ENCODE measurements around the gene ARHGEF17.

The ARHGEF17 gene

GRCh38 chr11:73389916-73390315 is 81.8 kb downstream of the ARHGEF17 start:
- H3K4me1 ChIP-seq (ENCODE audit: control insufficient read depth, insufficient read depth, low read length), result peaks cover 15% of the 10 kb centered on the region
- peaks cover 3% of the 10 kb centered on the region for H3K36me3 ChIP-seq (ENCODE audit: control insufficient read depth, insufficient read depth, low read length)
- no peak overlapping the region for H3K4me3 ChIP-seq (ENCODE audit: insufficient read depth, low read depth, low read length)
- WGBS, 2 experiments, result 87 to 92% methylated on average over 7 of the region's 7 CpGs
- H3K27ac ChIP-seq (ENCODE audit: insufficient read depth, low read depth, low read length, poor library complexity, severe bottlenecking), result no peak overlapping the region
- H3K27me3 ChIP-seq (ENCODE audit: control insufficient read depth, insufficient read depth, low read length, poor library complexity, severe bottlenecking), result no peaks in the 10 kb centered on the region
- no peaks in the 10 kb centered on the region for H3K9me3 ChIP-seq (ENCODE audit: control insufficient read depth, low read length)

- H3K4me1 ChIP-seq (ENCODE audit: control insufficient read depth, insufficient read depth, low read length), result peaks cover 10% of the 10 kb centered on the region
- H3K27ac ChIP-seq (ENCODE audit: insufficient read depth, low read depth, low read length, poor library complexity, severe bottlenecking), result no peak overlapping the region
- no peak overlapping the region for H3K4me3 ChIP-seq (ENCODE audit: insufficient read depth, low read depth, low read length)
- no peaks in the 10 kb centered on the region for H3K9me3 ChIP-seq (ENCODE audit: control insufficient read depth, low read length)
- 93 to 96% methylated on average over 12 of the region's 12 CpGs for WGBS, 2 experiments
- no peaks in the 10 kb centered on the region for H3K27me3 ChIP-seq (ENCODE audit: control insufficient read depth, insufficient read depth, low read length, poor library complexity, severe bottlenecking)
- H3K36me3 ChIP-seq (ENCODE audit: control insufficient read depth, insufficient read depth, low read length), result peaks cover 5% of the 10 kb centered on the region
Measured at GRCh38 chr11:73390601-73391565, 82.8 kb downstream of the ARHGEF17 start.

GRCh38 chr11:73391665-73392064 is 83.6 kb downstream of the ARHGEF17 start:
- H3K9me3 ChIP-seq (ENCODE audit: control insufficient read depth, low read length), result no peaks in the 10 kb centered on the region
- WGBS, 2 experiments, result 94% methylated on average over 10 of the region's 10 CpGs

GRCh38 chr11:73392108-73393010 is 84.3 kb downstream of the ARHGEF17 start:
- no peak overlapping the region for H3K27ac ChIP-seq (ENCODE audit: insufficient read depth, low read depth, low read length, poor library complexity, severe bottlenecking)
- WGBS, 2 experiments, result 96% methylated on average over 31 of the region's 31 CpGs
- H3K36me3 ChIP-seq (ENCODE audit: control insufficient read depth, insufficient read depth, low read length), result peaks cover 5% of the 10 kb centered on the region

More at GRCh38 chr11:73391665-73392064, 83.6 kb downstream of the ARHGEF17 start:
- H3K36me3 ChIP-seq (ENCODE audit: control insufficient read depth, insufficient read depth, low read length), result peaks cover 5% of the 10 kb centered on the region
- no peak overlapping the region for H3K4me3 ChIP-seq (ENCODE audit: insufficient read depth, low read depth, low read length)
- no peak overlapping the region for H3K27ac ChIP-seq (ENCODE audit: insufficient read depth, low read depth, low read length, poor library complexity, severe bottlenecking)
- no peaks in the 10 kb centered on the region for H3K27me3 ChIP-seq (ENCODE audit: control insufficient read depth, insufficient read depth, low read length, poor library complexity, severe bottlenecking)
- peaks cover 6% of the 10 kb centered on the region for H3K4me1 ChIP-seq (ENCODE audit: control insufficient read depth, insufficient read depth, low read length)

GRCh38 chr11:73393011-73393380 is 84.9 kb downstream of the ARHGEF17 start:
- Histone ChIP-seq H3K4me3 (ENCODE audit: insufficient read depth, low read depth, low read length) (no peak overlapping the region), H3K27me3 (ENCODE audit: control insufficient read depth, insufficient read depth, low read length, poor library complexity, severe bottlenecking) (no peaks in the 10 kb centered on the region), H3K4me1 (ENCODE audit: control insufficient read depth, insufficient read depth, low read length) (peaks cover 2% of the 10 kb centered on the region), H3K9me3 (ENCODE audit: control insufficient read depth, low read length) (no peaks in the 10 kb centered on the region), H3K36me3 (ENCODE audit: control insufficient read depth, insufficient read depth, low read length) (peaks cover 5% of the 10 kb centered on the region), H3K27ac (ENCODE audit: insufficient read depth, low read depth, low read length, poor library complexity, severe bottlenecking) (no peak overlapping the region)
- WGBS, 2 experiments, result 89 to 91% methylated on average over 7 of the region's 7 CpGs

More at GRCh38 chr11:73392108-73393010, 84.3 kb downstream of the ARHGEF17 start:
- Histone ChIP-seq H3K4me1 (ENCODE audit: control insufficient read depth, insufficient read depth, low read length) (peaks cover 6% of the 10 kb centered on the region), H3K27me3 (ENCODE audit: control insufficient read depth, insufficient read depth, low read length, poor library complexity, severe bottlenecking) (no peaks in the 10 kb centered on the region), H3K9me3 (ENCODE audit: control insufficient read depth, low read length) (no peaks in the 10 kb centered on the region), H3K4me3 (ENCODE audit: insufficient read depth, low read depth, low read length) (no peak overlapping the region)

- H3K27me3 ChIP-seq (ENCODE audit: control insufficient read depth, insufficient read depth, low read length, poor library complexity, severe bottlenecking), result no peaks in the 10 kb centered on the region
- no peak overlapping the region for H3K27ac ChIP-seq (ENCODE audit: insufficient read depth, low read depth, low read length, poor library complexity, severe bottlenecking)
- peaks cover 5% of the 10 kb centered on the region for H3K36me3 ChIP-seq (ENCODE audit: control insufficient read depth, insufficient read depth, low read length)
- no peaks in the 10 kb centered on the region for H3K4me1 ChIP-seq (ENCODE audit: control insufficient read depth, insufficient read depth, low read length)
- H3K9me3 ChIP-seq (ENCODE audit: control insufficient read depth, low read length), result no peaks in the 10 kb centered on the region
- 76 to 78% methylated on average over 16 of the region's 16 CpGs for WGBS, 2 experiments
- H3K4me3 ChIP-seq (ENCODE audit: insufficient read depth, low read depth, low read length), result no peak overlapping the region
Measured at GRCh38 chr11:73393479-73394415, 85.7 kb downstream of the ARHGEF17 start.

- Histone ChIP-seq H3K4me1 (ENCODE audit: control insufficient read depth, insufficient read depth, low read length) (no peaks in the 10 kb centered on the region), H3K9me3 (ENCODE audit: control insufficient read depth, low read length) (no peaks in the 10 kb centered on the region), H3K27me3 (ENCODE audit: control insufficient read depth, insufficient read depth, low read length, poor library complexity, severe bottlenecking) (no peaks in the 10 kb centered on the region), H3K36me3 (ENCODE audit: control insufficient read depth, insufficient read depth, low read length) (peaks cover 5% of the 10 kb centered on the region), H3K4me3 (ENCODE audit: insufficient read depth, low read depth, low read length) (no peak overlapping the region), H3K27ac (ENCODE audit: insufficient read depth, low read depth, low read length, poor library complexity, severe bottlenecking) (no peak overlapping the region)
- WGBS, 2 experiments, result 93 to 95% methylated on average over 34 of the region's 34 CpGs
Measured at GRCh38 chr11:73394416-73395296, 86.6 kb downstream of the ARHGEF17 start.

- no peak overlapping the region for H3K4me3 ChIP-seq (ENCODE audit: insufficient read depth, low read depth, low read length)
Measured at GRCh38 chr11:73395297-73396208, 87.5 kb downstream of the ARHGEF17 start.

More at GRCh38 chr11:73395297-73396208, 87.5 kb downstream of the ARHGEF17 start:
- H3K36me3 ChIP-seq (ENCODE audit: control insufficient read depth, insufficient read depth, low read length), result peaks cover 5% of the 10 kb centered on the region
- no peak overlapping the region for H3K27ac ChIP-seq (ENCODE audit: insufficient read depth, low read depth, low read length, poor library complexity, severe bottlenecking)
- H3K27me3 ChIP-seq (ENCODE audit: control insufficient read depth, insufficient read depth, low read length, poor library complexity, severe bottlenecking), result no peaks in the 10 kb centered on the region
- no peaks in the 10 kb centered on the region for H3K4me1 ChIP-seq (ENCODE audit: control insufficient read depth, insufficient read depth, low read length)
- 88 to 90% methylated on average over 22 of the region's 22 CpGs for WGBS, 2 experiments
- no peaks in the 10 kb centered on the region for H3K9me3 ChIP-seq (ENCODE audit: control insufficient read depth, low read length)

Measured in ectodermal cell (in vitro differentiated cells).